PC-3 (cell line): ENCODE measurements around the gene BAHD1. TPM values are rescaled to one million over a fixed set of nuclear protein-coding genes. Genes with fewer than 3 reads are reported as not detected.

ENCODE experiments used
- ATAC-seq: fragments of 200-7000 bp; cut with Tn5 transposase; 2 replicates; pipeline ENCODE4 v1.9.1; 2020; ENCODE audit warnings: mild to moderate bottlenecking, moderate library complexity
- BruUV-seq: library from RNA; stranded (reverse); fragments of 400-500 nt; replicated peaks from 2 replicates; lab custom pipeline; 2021; lab: Mats Ljungman, UMichigan
- CTCF ChIA-PET: fragments of 300-600 bp; sonication (Branson Sonifier 250); formaldehyde crosslinking; loops from one replicate; lab custom pipeline; 2022; ENCODE audit warnings: antibody characterized with exemption; lab: Charles Lee
- POLR2A ChIA-PET: fragments of 300-600 bp; sonication (Branson Sonifier 250); formaldehyde crosslinking; loops from one replicate; lab custom pipeline; 2022; ENCODE audit warnings: antibody characterized with exemption; ENCODE audit not compliant: unreplicated experiment; lab: Charles Lee
- DNase-seq: peaks from one replicate; pipeline ENCODE4 v3.0.0-alpha.2; 2015
- H2AFZ ChIP-seq: fragments of 300-600 bp; sonication (generic); 2 replicates; pipeline ENCODE4 v1.6.0; 2016; ENCODE audit warnings: antibody characterized with exemption, low read length
- H3F3A ChIP-seq: fragments of 300-600 bp; sonication (generic); one replicate; pipeline ENCODE4 v1.6.0; 2017; ENCODE audit warnings: antibody characterized with exemption, low read length, control low read depth, mild to moderate bottlenecking; ENCODE audit not compliant: unreplicated experiment
- H3K27ac ChIP-seq: fragments of 300-600 bp; sonication (generic); 2 replicates; pipeline ENCODE4 v1.5.1; 2016; ENCODE audit warnings: mild to moderate bottlenecking, low read length
- H3K27me3 ChIP-seq: fragments of 300-600 bp; sonication (generic); 2 replicates; pipeline ENCODE4 v1.6.1; 2016; ENCODE audit warnings: low read length, mixed read lengths
- H3K36me3 ChIP-seq: fragments of 300-600 bp; sonication (generic); 2 replicates; pipeline ENCODE4 v1.6.1; 2016; ENCODE audit warnings: low read depth, mixed run types, low read length, mixed read lengths
- H3K4me1 ChIP-seq: fragments of 300-600 bp; sonication (generic); 2 replicates; pipeline ENCODE4 v1.5.1; 2016; ENCODE audit warnings: low read length; ENCODE audit not compliant: insufficient read depth
- H3K4me2 ChIP-seq: fragments of 300-600 bp; sonication (generic); 2 replicates; pipeline ENCODE4 v1.6.0; 2016; ENCODE audit warnings: low read length
- H3K4me3 ChIP-seq: fragments of 300-600 bp; sonication (generic); 2 replicates; pipeline ENCODE4 v1.5.1; 2016; ENCODE audit warnings: mild to moderate bottlenecking, low read length, mixed read lengths
- H3K79me2 ChIP-seq: fragments of 300-600 bp; sonication (generic); 2 replicates; pipeline ENCODE4 v1.6.1; 2017; ENCODE audit warnings: low read length, mixed read lengths
- H3K9ac ChIP-seq: fragments of 300-600 bp; sonication (generic); 2 replicates; pipeline ENCODE4 v1.6.0; 2016; ENCODE audit warnings: mild to moderate bottlenecking, low read length
- H3K9me2 ChIP-seq: fragments of 300-600 bp; sonication (generic); replicated peaks from 2 replicates; pipeline ENCODE4 v1.6.1; 2016; ENCODE audit warnings: mixed run types, low read length, mixed read lengths
- H3K9me3 ChIP-seq: fragments of 300-600 bp; sonication (generic); 2 replicates; pipeline ENCODE4 v1.6.1; 2016; ENCODE audit warnings: low read length, mixed read lengths
- H4K20me1 ChIP-seq: fragments of 300-600 bp; sonication (generic); 2 replicates; pipeline ENCODE4 v1.6.1; 2016; ENCODE audit warnings: low read length, mixed read lengths
- EZH2 ChIP-seq: fragments of 300-600 bp; sonication (generic); IDR thresholded peaks from one replicate; pipeline ENCODE4 v1.6.1; 2017; ENCODE audit warnings: antibody characterized with exemption, mild to moderate bottlenecking, low read length; ENCODE audit not compliant: unreplicated experiment
- EZH2phosphoT487 ChIP-seq: fragments of 300-600 bp; sonication (generic); IDR thresholded peaks from 2 replicates; pipeline ENCODE4 v1.6.1; 2018; ENCODE audit warnings: mild to moderate bottlenecking, antibody characterized with exemption, low read length, borderline replicate concordance
- intact Hi-C: fragments of 100-400 bp; cut with micrococcal nuclease; formaldehyde crosslinking; loops from 2 replicates; pipeline ENCODE4 v1.9.0; 2023
- total RNA-seq: library from RNA; depleted of rRNA; stranded (reverse); fragments of >200 nt; gene quantifications from 2 replicates; pipeline ENCODE4 v1.2.3, GENCODE V29; 2014
- TF ChIP-seq, protein P1 (sequence below): fragments of 300-600 bp; sonication (generic); conservative IDR thresholded peaks from 2 replicates; pipeline ENCODE4 v1.5.1; 2017; ENCODE audit warnings: antibody characterized with exemption, low read depth, mild to moderate bottlenecking, low read length

The BAHD1 gene
- total RNA-seq, 1 experiment from 2014 or later: 18.8 TPM

DNA sequence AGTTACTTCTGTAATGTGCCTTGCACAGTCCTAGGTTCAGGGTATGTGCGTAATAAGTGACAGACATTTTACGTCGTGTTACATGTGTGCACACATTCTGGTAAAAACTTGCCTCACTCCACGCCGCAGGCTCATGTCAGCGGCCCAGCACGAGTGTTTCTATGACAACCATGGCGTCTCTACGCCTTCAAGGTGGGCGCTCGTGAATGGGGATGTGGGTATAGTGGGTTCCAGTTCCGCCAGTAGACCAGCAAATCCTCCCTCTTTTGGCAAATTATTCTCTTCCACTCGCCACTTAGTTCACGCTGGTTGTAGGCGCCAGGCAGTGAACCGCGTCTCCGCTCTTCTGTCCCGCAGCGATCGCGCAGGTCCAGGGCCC lies 70.3 kb downstream of the BAHD1 start:
- H3K4me2 ChIP-seq: peak overlapping the region; percentile 93
- H3F3A ChIP-seq: no peaks in the 10 kb centered on the region
- H3K4me3 ChIP-seq: peak overlapping the region; percentile 67
- no peak overlapping the region for H3K27ac ChIP-seq
- ATAC-seq (peak; percentile 6), DNase-seq (no peak)
- ChIA-PET CTCF (no interaction called here), POLR2A (no interaction called here)
- no peaks in the 10 kb centered on the region for H3K9me2 ChIP-seq
- TF ChIP-seq EZH2 (no peak), EZH2phosphoT487 (no peak)
- TF ChIP-seq, protein P1, sequence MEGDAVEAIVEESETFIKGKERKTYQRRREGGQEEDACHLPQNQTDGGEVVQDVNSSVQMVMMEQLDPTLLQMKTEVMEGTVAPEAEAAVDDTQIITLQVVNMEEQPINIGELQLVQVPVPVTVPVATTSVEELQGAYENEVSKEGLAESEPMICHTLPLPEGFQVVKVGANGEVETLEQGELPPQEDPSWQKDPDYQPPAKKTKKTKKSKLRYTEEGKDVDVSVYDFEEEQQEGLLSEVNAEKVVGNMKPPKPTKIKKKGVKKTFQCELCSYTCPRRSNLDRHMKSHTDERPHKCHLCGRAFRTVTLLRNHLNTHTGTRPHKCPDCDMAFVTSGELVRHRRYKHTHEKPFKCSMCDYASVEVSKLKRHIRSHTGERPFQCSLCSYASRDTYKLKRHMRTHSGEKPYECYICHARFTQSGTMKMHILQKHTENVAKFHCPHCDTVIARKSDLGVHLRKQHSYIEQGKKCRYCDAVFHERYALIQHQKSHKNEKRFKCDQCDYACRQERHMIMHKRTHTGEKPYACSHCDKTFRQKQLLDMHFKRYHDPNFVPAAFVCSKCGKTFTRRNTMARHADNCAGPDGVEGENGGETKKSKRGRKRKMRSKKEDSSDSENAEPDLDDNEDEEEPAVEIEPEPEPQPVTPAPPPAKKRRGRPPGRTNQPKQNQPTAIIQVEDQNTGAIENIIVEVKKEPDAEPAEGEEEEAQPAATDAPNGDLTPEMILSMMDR: no peak
- H4K20me1 ChIP-seq: no peaks in the 10 kb centered on the region
- peak overlapping the region; percentile 87 for H2AFZ ChIP-seq
- no peaks in the 10 kb centered on the region for H3K9me3 ChIP-seq
- H3K36me3 ChIP-seq: no peaks in the 10 kb centered on the region
- no peaks in the 10 kb centered on the region for H3K27me3 ChIP-seq
- intact Hi-C loops: loop anchor here (10.0 kb wide), 1 partner anchor 164 kb away; no protein-coding TSS in a partner anchor
- BruUV-seq: no TSS peak
- H3K79me2 ChIP-seq: no peaks in the 10 kb centered on the region
- peaks cover 14% of the 10 kb centered on the region for H3K4me1 ChIP-seq
- peak overlapping the region; percentile 50 for H3K9ac ChIP-seq

DNA sequence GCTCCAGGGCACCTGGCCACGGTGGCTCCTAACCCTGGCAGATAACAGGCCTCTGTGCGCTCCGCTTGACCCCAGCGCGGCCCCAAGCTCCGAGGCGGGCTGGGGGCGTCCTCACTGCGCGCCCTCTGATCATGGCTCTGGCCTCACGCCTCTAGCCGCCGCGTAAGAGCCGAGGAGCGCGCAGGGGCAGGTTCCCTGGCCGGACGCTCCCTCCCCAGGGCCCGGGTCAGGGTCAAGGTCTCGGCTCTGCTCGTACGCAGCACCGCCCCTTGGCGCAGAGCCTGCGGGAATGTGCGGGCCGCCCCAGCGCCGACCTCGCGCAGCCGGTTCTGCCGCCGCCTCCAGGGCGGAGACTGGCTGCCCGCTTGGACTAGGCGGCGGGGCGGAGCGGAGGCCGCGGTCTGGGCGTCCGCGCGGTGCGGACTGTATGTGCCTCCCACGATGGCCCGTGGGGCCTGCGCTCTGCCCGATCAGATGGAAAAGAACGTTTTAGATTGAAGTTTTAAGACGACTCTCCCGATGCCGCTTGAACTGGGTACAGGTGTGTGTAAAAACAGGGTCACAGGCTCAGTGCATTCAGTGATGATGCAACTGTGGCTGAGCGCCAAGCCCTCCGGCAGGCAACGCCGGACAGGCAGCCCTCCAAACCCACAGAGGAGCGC lies 70.8 kb downstream of the BAHD1 start:
- no TSS peak for BruUV-seq
- POLR2A ChIA-PET: no interaction called here
- CTCF ChIA-PET: no interaction called here
- no peaks in the 10 kb centered on the region for H4K20me1 ChIP-seq
- H3F3A ChIP-seq: no peaks in the 10 kb centered on the region
- no peaks in the 10 kb centered on the region for H3K27me3 ChIP-seq
- H3K27ac ChIP-seq: no peak overlapping the region
- H3K9ac ChIP-seq: peak overlapping the region; percentile 50
- H3K79me2 ChIP-seq: no peaks in the 10 kb centered on the region
- H3K4me2 ChIP-seq: peak overlapping the region; percentile 93
- H3K4me1 ChIP-seq: peaks cover 14% of the 10 kb centered on the region
- H3K9me3 ChIP-seq: no peaks in the 10 kb centered on the region
- peak; percentile 72 for DNase-seq
- no peaks in the 10 kb centered on the region for H3K36me3 ChIP-seq
- intact Hi-C loops: loop anchor here (10.0 kb wide), 1 partner anchor 163 kb away; no protein-coding TSS in a partner anchor
- no peak for TF ChIP-seq EZH2phosphoT487
- TF ChIP-seq EZH2: no peak
- TF ChIP-seq, protein P1: no peak
- peak overlapping the region; percentile 87 for H2AFZ ChIP-seq
- peak; percentile 70 for ATAC-seq
- no peaks in the 10 kb centered on the region for H3K9me2 ChIP-seq
- peak overlapping the region; percentile 67 for H3K4me3 ChIP-seq

- Histone ChIP-seq H3K9ac (no peak overlapping the region), H3K79me2 (no peaks in the 10 kb centered on the region), H3K27ac (no peak overlapping the region), H2AFZ (peak overlapping the region; percentile 87; the same call in 1 of the 2 replicates), H3K4me2 (peak overlapping the region; percentile 93), H3K4me3 (no peak overlapping the region), H3F3A (no peaks in the 10 kb centered on the region), H3K9me2 (no peaks in the 10 kb centered on the region), H4K20me1 (no peaks in the 10 kb centered on the region), H3K4me1 (peaks cover 10% of the 10 kb centered on the region; the same call in 1 of the 2 replicates), H3K36me3 (no peaks in the 10 kb centered on the region), H3K27me3 (no peaks in the 10 kb centered on the region), H3K9me3 (no peaks in the 10 kb centered on the region)
- no peak for DNase-seq
- POLR2A ChIA-PET: no interaction called here
- BruUV-seq: no TSS peak
- ATAC-seq: no peak
- no peak for TF ChIP-seq EZH2phosphoT487
- TF ChIP-seq EZH2: no peak
- TF ChIP-seq, protein P1: no peak
- CTCF ChIA-PET: no interaction called here
- intact Hi-C loops: loop anchor here (10.0 kb wide), 1 partner anchor 162 kb away; no protein-coding TSS in a partner anchor
These were observed 71.7 kb downstream of the BAHD1 start for GRCh38 chr15:40512440-40512839.
